ENCODE measurements around the gene COX20.
"Not testable (repeated sequence)": the region's sequence is repeated elsewhere in the genome, so short reads cannot be mapped to it uniquely, and the experiment has no call there.

The COX20 gene

DNA sequence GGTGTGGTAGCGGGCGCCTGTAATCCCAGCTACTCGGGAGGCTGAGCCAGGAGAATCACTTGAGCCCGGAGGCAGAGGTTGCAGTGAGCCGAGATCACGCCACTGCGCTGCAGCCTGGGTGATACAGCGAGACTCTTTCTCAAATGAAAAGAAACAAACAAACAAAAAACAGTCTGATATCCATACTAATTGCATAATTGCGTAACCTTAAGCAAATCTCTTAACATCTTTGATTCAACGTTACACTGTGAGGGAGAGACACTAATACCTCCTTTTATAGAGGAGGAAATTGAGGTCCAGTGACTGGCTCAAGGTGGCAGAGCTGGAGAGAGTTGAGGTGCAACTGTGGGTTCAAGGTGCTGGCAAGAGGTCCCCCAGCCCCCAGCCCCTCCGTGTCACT, 12.6 kb upstream of the COX20 start:
- no peak for DNase-seq (ENCODE audit: low read depth, low spot score)

DNA sequence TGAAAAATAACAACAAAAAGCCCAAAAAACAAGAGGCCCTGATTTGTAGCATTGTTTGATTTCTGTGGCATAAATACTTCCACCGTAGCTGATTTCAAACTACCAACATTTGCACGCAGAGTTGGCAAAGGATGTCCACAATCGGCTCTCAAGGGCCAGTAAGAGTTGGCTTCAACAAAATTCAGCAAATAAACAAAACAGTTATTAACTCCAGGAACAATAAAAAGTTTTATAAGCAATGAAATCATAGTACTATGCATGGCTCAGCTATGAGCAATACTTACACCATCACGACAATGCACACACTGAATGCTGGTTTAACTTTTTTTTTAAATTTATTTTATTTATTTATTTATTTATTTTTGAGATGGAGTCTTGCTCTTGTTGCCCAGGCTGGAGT, 8.7 kb upstream of the COX20 start:
- no peak for DNase-seq (ENCODE audit: low read depth, low spot score)

DNA sequence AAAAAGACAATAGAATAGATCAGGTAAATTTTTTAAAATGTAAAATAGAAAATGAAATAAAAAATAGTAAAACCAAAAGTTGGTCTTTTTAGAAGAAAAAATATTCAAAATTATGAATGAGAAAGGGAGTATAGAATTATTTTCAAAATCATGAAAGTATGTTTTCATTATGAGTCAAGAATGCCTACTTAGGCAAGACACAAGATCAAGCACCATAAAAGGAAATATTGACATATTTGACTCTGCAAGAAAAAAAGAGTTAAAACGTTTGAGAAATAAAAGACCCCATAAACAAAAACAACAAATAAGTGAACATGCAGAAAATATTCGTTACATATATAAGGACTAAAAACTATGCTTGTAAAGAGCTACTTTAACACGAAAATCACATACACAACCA, 4.8 kb upstream of the COX20 start:
- no peak for DNase-seq (ENCODE audit: low read depth, low spot score)

DNA sequence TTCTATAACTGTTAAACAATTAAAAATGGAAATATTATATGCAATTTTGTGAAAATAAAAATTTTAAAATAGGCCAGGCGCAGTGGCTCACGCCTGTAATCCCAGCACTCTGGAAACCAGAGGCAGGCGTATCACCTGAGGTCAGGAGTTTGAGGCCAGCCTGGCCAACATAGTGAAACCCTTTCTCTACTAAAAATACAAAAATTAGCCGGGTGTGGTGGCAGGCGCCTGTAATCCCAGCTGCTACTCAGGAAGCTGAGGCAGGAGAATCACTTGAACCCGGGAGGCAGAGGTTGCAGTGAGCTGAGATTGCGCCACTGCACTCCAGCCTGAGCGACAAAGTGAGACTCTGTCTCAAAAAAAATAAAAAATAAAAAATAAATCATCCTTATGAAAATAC, 2.2 kb upstream of the COX20 start:
- DNase-seq (ENCODE audit: low read depth, low spot score): not testable (repeated sequence)

DNA sequence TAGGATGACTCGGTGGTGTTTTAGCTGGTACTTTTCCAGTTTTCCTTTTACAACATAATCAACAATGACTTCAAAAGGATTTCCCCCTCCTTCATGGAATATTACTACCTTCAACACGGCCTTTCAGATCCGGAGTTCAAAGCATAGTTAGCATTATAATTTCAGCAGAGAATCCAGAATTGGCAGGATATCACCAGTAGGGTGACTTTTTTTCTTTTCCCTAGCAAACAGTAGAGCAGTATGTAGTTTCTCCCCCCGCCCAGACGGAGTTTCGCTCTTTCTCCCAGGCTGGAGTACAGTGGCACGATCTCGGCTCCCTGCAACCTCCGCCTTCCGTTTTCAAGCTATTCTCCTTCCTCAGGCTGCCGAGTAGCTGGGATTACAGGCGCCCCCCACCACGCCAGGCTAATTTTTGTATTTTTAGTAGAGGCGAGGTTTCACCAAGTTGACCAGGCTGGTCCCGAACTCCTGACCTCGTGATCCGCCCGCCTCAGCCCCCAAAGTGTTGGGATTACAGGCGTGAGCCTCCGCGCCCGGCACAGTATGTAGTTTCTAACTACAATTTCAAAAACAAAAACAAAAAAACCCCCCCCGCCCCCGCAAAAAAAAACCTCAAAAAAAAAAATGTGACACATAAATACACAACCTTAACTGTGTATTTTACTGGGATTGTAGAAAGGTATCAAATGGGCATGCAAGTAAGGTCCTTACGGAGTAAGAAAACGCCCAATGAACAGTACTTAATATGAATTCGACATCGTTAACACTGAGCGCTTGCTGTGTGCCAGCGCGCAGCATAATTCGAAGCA, 1.5 kb upstream of the COX20 start:
- no peak for DNase-seq (ENCODE audit: low read depth, low spot score)

DNA sequence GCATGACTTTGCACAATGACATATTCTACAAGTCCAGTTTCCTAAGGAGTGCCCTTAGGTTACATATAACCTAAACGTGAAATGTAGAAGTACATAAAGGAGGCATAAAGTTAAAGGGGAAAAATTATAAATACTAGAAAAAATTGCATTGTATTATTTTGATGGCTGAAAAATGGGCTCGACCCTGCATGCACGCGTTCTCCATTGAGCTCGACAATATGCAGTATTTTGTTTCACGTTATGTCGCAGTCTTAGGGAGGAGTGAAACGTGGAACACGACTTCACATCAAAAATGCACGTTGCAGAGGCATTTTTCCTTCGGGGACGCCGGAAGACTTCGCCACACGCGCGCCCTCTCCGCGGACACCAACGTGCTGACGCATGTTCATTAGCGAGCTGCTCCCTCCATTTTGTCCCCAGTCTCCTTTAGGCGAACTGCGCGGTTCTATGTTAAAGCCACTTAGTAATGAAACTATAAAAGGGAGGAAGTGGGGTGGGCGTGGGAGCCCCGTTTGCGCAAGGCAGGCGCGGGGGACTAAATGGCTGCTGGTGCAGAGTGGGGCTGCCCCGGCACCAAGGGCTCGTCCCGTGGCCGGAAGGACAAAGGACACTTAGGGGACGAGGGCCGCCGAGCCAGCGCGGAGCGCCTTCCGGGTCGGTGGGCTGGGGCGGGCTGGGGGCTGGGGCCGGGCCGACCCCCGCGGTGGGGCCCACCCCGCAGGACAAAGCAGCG, 749 bp upstream of the COX20 start:
- DNase-seq (ENCODE audit: low read depth, low spot score): no peak

DNA sequence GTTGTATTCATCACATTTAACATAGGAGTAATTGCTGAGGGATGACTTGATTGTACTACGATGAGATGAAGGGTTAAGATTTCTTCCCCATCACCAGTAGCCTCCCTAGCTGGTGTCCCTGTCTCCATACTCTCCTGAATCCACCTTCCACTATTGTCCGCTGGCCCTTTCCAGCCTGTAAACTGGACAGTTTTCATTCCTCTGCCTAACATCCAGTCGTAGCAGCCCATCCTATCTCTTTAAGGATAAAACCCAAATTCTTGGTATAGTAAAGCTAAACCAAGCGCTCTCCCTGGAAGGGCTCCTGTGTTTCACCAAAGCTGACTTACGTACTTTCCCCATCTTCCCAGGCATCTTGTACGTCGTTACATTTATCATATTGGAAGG, 670 bp downstream of the COX20 start:
- no peak for DNase-seq (ENCODE audit: low read depth, low spot score)

DNA sequence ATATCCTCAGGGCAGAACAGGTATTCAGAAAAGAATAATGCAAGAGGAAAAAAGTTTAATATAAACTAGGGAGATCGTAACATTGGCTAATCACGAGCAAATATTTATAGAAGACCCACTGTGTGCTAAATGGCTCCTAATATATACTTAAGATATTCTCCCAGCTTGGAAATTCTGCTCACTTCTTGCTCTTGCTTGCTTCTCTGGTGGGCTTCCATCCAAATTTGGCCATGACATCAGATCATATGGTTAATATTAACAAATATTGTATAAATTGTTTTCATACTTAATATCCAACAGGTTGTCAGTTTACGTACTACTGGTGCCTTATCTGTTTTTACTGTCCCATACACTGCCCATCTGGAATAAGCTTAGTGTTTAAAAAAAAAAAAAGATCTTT, 1.1 kb downstream of the COX20 start:
- DNase-seq (ENCODE audit: low read depth, low spot score): no peak

DNA sequence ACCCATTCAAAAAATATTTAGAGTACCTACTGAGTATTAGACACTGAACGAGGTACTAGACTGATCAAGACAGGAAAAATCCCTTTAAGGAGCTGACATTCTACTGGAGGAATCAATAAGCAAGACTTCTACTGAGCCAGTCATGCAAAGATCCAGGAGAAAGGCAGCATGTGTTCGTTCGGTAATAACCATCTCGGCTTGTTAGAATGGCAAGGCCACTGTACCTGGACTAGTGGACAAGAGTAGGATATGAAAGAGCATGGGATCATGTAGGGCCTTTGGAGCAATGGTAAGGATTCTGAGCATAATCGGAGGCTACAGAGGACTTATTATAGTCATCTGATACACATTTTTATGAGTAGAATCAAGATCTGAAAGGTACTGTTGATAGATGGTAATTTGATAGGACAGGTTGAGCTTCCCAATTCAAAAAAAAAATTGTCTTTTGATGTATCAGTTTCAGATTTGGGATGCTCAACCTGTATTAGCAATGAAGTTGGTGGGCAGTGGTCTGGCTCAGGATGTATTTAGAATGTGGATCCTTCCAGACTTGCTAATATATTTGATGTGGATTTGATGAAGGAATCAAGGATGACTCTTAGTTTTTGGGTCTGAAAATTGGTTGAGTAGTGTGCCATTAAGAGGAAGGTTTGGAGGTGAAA, 2.3 kb downstream of the COX20 start:
- no peak for DNase-seq (ENCODE audit: low read depth, low spot score)

DNA sequence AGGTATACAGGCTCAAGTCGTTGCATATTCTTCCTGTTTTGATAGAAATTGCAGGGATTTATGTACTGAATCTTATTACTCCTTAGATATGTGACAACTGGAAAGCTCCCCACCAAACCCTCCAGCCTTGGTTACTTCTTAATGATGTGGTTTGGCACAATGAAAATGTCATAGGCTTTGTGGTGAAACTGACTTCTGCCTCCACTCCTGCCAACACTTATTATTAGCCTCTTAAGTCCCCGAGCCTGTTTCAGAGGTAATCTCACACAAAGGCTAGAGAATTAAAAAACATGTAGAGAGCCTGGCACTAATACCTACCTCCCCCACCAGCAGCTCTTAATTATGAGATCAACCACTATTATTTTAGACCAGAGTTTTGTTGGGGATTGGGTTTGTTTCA, 4.2 kb downstream of the COX20 start:
- no peak for DNase-seq (ENCODE audit: low read depth, low spot score)

DNA sequence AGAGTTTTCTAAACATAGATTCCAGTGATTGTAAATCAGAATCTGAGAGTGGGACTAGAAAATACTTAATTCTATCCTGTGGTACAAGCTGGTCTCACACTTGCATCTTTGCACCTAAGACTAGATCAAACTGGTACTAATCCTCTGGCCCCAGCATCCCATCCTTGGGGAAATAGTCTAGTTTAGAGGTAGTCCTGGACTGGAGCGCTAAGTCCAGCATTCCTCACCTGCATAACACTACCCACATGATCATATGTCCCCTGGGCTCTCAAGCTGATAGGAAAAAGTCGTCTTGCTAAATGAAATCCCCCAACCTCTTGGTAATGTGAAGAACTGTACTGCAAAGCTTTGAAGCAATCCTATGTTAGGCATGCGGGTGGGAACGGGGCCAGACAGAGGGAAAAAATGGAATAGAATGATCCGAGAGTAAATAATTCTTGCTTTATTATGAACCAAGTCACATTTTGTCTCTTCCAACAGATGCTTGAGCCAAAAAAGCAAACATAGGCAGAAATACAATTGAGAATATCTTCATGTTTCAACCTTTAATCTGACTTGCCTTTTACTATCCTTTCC, 4.8 kb downstream of the COX20 start:
- DNase-seq (ENCODE audit: low read depth, low spot score): no peak

DNA sequence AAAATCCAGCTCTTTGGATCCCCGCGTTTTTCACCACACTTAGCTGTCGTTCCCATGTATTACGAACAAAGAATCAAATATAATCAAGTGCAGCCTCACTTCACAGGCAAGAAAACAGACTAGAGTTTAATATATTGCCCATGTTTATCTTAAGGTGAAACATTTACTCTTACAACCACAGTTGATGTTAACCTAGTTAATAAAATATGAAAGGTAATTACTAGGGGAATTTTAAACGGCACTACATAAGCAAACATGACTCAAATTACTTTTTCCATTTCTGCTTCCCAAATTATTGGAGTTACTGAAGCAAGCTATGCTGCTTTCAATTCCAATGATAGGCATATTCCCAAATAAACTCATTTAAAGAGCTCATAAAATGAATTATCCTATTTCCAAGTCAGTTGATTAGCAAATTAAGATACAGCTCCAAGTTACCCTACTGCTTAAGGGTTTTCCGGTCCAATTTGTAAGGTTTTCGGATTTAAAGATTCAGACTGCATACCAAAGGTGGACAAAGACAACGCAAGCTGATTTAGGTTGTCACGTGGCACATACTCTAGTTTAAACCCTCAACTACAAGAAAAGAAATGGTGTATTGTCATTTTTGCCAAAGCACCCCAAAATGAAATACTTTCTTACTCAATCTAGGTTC, 5.9 kb downstream of the COX20 start:
- DNase-seq (ENCODE audit: low read depth, low spot score): no peak

DNA sequence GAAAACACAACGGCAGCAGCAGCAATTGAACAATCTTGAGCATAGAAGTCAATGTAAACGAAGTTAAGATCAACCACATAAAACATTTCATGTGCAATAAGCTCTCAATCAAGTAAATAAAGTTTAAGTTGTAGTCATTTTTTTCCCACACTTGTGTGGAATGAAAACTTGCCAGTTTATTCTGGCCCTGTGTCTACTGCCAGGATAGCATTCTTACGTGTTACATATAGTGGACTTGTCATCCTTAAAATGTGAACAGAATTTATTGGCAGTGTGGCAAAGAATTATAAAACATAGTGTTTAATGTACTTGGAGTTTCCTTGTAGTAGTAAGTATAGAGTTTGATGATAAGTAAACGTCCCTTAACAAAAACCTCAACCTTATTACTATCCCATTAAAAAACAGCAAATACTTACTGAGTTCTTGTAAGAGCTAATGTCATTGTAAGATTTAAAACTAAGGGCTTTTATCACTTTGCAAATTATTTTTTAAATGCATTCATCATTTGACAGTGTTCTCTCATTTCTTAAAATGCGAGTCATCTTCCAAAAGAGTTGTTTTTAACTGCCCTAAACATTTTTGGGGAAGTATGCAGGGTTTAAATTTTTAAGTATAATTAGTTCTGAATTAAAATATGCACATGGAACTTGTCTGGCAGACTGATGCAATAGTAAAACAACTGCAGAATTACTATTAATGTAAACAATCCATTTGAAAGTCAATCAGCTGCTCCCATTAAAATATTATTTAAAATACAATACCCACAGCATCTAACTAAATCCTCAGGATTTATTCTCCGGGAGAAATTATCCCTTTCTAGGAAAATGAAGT, 7.9 kb downstream of the COX20 start:
- no peak for DNase-seq (ENCODE audit: low read depth, low spot score)

DNA sequence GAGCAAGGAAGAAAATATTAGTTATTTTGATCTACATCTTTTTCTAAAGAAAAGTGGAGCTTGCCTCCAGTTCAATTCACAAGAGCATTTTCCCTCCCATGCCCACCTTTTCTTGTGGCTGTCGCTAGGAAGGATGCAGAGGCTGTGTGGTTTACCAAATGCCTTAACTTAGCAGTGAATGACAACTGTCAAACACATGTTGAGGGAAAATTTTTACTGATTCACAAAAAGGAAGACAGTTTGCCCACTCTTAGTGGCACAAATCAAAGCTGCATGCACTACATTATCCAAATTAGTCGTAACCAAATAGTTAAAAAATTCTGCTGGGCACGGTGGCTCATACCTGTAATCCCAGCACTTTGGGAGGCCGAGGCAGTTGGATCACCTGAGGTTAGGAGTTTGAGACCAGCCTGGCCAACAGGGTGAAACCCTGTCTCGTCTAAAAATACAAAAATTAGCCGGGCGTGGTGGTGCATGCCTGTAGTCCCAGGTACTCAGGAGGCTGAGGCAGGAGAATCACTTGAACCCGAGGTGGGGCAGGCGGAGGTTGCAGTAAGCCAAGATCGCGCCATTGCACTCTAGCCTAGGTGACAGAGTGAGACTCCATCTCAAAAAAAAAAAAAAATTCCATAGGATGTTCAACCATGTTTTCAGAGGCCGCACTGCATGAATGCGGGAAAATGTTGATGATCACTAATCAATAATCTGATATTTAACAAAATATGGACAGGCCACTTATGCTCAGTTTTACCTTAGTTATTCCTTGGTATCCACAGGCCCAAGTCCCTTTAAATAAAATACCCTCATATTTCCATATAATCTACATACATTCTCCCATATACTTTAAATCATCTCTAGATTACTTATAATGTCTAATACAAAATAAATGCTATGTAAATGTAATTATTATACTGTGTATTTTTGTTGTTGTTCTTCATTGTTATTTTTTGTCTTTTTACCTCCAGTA, 9.0 kb downstream of the COX20 start:
- no peak for DNase-seq (ENCODE audit: low read depth, low spot score)

DNA sequence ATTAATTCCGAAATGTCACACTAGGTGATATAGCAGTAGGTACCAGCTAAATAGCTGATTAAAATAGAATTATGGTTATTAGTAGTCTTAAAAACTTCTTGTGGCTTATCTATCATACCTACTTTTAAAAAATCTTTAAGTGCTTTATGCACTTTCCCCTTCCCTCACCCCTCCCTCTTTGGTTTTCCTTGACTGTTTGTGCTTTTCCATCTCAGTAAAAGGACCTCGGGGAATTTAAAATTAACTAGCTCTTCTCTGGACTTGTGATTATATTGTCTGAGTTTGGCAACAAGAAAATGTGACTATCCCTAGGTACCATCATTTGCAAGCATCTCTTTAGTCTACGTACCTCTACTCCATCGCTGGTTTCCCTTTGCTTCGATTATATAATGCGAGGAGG, 11.2 kb downstream of the COX20 start:
- DNase-seq (ENCODE audit: low read depth, low spot score): no peak

DNA sequence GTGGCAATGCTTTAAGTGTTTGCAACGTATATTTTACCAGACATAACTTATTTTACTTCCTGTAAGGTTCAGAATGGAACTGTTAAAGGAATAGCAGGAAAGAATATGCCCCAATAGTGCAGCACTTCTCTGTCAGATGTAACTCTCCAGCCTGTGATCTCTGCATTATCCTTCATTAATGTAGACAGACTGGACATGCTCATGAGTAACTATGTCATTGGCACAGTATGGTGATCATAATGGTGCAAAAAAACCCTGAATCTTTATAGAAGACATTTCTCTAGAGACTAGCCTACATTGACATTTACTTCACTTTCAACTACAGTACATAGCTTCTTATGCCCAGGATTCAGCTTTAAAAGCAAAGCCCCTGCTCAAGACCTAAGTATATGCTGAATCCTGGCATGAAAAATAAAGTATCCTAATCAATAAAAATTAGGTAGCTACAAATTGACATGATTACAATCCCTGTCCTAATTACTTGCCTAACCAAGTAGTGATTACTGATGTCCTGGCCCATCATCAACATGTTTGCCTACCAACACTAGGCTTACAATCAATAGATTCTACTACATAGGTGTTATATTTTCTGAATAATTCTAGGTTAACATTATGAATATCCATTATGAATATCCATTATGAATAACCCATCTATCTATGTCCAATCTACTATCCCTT, 13.9 kb downstream of the COX20 start:
- no peak for DNase-seq (ENCODE audit: low read depth, low spot score)

DNA sequence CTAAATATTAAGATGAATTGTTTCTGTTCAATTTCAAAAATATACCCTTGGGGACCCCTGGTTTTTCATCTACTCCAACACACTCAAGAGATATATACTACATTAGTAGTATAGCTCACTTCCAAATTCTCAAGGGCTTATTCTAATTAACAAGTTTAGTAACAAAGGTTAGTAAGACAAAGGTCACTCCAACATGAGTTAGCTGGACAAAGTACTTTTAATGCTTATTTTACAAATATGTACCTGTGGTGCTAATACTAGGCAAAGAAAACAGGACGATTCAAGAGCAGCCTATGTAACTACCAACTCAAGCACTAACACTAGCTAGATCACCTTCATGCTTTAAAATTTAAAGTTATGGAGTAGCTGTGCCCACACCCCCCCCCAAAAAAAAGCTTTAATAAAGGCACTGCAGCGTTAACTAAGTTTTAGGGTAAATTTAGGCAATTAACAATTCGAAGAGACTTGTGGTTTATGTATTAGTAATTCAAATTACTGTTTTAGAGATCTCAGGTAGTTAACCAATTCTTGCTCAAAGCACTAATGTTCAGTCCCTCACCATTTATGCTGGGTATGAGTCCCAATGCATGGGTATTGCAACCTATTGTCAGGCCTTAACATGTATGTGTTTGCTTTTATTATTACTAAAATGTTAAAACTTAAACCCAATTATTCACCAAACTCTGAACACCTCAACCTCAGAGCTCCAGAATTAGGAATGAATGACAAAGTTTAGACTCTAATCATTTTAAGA, 14.8 kb downstream of the COX20 start:
- no peak for DNase-seq (ENCODE audit: low read depth, low spot score)

DNA sequence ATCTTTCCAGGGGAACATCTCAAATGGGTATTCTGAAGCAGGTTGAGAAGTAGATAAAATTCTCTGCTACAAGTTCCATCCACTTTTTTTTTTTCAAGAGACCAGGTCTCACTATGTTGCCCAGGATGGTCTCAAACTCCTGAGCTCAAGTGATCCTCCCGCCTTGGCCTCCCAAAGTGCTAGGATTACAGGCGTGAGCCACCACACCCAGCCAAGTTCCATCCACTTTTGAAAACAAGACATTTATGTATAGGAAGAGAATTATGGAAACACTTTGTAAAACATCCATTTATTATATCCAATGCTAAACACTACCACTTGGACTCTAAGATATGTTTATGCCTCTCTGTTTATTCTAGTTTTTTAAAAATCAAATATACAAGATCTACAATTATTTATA, 15.4 kb downstream of the COX20 start:
- DNase-seq (ENCODE audit: low read depth, low spot score): no peak
